Kidney capillary endothelial cell (primary cell): ENCODE measurements around the gene CAMTA1.
"Not testable (repeated sequence)": the region's sequence is repeated elsewhere in the genome, so short reads cannot be mapped to it uniquely, and the experiment has no call there.

Experiments
- DNase-seq: peaks from one replicate; pipeline ENCODE4 v3.0.0-alpha.2; 2018; ENCODE audit warnings: low spot score

Gene CAMTA1, protein sequence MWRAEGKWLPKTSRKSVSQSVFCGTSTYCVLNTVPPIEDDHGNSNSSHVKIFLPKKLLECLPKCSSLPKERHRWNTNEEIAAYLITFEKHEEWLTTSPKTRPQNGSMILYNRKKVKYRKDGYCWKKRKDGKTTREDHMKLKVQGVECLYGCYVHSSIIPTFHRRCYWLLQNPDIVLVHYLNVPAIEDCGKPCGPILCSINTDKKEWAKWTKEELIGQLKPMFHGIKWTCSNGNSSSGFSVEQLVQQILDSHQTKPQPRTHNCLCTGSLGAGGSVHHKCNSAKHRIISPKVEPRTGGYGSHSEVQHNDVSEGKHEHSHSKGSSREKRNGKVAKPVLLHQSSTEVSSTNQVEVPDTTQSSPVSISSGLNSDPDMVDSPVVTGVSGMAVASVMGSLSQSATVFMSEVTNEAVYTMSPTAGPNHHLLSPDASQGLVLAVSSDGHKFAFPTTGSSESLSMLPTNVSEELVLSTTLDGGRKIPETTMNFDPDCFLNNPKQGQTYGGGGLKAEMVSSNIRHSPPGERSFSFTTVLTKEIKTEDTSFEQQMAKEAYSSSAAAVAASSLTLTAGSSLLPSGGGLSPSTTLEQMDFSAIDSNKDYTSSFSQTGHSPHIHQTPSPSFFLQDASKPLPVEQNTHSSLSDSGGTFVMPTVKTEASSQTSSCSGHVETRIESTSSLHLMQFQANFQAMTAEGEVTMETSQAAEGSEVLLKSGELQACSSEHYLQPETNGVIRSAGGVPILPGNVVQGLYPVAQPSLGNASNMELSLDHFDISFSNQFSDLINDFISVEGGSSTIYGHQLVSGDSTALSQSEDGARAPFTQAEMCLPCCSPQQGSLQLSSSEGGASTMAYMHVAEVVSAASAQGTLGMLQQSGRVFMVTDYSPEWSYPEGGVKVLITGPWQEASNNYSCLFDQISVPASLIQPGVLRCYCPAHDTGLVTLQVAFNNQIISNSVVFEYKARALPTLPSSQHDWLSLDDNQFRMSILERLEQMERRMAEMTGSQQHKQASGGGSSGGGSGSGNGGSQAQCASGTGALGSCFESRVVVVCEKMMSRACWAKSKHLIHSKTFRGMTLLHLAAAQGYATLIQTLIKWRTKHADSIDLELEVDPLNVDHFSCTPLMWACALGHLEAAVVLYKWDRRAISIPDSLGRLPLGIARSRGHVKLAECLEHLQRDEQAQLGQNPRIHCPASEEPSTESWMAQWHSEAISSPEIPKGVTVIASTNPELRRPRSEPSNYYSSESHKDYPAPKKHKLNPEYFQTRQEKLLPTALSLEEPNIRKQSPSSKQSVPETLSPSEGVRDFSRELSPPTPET (N-terminal part only)

GRCh38 chr1:6785318-6785727 lies at the start of gene CAMTA1:
Gene CAMTA1 (plus strand): TSS chr1:6785454. CDS start chr1:6785531, 77 bp downstream.
- DNase-seq = no peak

DNA sequence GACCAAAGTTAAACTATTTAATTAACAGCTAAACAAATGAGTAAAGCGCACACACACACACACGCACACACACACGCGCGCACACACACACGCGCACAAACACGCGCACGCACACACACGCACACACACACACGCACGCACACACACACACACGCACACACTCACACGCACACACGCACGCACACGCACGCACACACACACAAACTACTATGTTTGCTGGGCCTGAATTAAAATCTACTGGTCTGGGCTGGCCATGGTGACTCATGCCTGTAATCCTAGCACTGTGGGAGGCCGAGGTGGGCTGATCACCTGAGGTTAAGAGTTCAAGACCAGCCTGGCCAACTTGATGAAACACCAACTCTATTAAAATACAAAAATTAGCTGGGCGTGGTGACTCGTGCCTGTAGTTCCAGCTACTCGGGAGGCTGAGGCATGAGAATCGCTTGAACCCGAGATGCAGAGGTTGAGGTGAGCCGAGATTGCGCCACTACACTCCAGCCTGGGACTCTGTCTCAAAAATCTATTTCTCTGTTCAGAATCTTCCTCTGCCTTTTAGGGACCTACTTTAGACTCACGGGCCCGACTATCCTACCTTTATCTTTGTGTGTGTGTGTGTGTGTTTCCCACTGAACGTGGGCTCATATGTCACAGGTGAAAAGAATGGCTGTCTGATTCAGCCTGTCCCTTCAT lies 46.1 kb upstream of the CAMTA1 start:
- no peak for DNase-seq

- DNase-seq = not testable (repeated sequence)
Measured at GRCh38 chr1:6742676-6743188, 42.5 kb upstream of the CAMTA1 start.

DNA sequence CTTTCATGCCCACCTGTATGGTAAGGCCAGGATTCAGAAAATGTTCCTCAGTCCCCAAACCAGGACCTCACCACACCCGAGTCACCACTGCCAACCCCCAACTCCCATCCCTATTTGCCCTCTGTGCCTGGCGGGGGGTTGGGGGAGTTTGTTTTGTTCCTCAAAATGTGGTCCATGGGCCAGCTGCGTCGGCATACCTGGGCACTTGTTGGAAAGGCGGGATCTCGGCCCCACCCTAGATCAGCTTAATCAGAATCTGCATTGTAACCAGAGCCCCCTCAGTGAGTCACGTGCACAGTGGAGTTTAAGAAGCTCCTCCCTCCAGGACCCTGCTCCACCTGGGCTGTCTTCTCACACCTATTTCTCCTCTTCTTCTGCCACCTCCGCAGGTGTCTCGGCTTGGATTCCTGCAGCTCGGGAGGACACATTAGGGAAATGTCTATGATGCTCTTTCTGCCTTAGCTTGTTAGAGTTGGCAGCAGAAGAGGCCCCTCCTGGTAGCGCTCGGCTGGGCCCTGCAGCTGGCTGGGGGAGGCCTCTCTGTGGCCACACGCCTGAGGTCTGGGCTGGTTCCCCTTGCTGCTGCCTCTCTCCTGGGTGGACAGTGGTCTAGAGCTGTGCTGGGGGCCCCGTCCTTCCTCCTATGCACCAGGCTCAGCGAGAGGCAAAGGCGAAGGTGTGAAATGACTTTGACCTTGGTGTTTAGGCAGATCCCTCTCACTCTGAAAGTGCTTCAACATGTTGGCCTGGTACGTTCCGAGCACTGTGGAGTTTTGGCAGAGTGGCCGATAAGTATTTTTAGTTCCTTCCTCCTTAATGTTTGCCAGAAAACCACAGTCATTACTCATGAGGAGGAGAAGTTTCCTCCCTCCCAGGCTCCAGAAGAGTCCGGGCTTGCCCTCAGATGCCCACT lies 41.8 kb upstream of the CAMTA1 start:
- DNase-seq = peak; percentile 7

DNA sequence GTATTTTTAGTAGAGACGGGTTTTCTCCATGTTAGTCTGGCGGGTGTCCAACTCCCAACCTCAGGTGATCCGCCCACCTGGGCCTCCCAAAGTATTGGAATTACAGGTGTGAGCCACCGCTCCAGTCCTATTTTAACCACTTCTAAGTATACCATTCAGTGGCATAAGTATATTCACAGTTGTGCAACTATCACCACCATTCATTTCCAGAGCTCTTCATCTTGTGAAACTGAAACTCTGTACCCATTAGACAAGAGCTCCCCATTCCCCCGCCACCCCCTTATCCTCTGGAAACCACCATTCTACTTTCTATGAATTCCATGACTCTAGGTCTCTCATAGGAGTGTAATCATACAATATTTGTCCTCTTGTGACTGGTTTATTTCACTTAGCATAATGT lies 40.2 kb upstream of the CAMTA1 start:
- DNase-seq = no peak

DNA sequence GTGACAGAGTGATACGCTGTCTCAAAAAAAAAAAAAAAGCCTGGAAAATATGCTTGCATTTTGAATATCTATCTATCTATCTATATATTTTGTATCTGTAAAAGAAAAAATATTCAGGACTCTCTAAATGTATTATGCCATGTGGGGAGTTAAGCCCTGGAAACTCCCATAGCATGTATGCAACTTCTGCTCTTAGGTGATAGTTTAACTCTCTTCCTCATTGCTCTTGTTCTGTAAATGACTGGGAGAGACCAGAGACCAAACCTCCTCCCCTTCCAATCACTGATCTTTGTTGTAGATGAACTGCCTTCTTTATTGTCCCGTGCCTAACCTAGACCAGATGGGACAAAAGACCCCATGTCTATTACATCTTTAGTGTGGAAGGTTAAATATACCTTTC lies 37.6 kb upstream of the CAMTA1 start:
- DNase-seq = no peak

DNA sequence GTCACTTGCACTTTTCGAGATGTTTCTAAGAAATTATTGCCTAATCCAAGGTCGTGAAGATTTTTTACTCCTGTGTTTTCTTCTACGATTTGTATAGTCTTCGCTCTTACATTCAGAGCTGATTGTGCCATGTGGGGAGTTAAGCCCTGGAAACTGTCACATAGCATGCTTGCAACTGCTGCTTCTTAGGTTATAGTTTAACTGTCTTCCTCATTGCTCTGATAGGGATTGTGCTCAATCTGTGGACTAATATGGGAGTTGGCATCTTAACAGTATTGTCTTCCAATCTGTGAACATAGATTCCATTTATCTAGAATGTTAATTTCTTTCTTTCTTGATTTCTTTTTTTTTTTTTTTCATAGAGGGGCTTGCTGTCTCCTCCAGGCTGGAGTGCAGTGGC lies 34.8 kb upstream of the CAMTA1 start:
- no peak for DNase-seq

GRCh38 chr1:6753320-6754140 lies 31.7 kb upstream of the CAMTA1 start:
- no peak for DNase-seq

DNA sequence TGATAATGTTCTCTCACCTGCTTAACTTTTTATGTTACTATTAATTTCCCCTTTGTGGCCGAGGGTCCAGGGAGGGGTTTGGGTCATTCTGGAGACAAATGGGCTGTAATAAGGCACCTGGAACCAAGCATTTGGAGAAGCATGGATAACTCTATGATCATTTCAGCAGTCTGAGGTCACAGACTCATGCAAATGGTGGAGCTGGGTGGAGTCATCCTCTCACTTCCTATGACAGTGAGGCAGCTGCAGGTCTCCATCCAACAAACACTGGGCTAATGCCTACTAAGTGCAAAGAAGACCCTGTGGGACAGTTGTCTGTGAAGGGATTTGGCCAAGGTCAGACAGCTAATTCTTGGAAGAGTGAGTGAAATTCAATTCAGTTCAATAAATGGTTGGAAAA lies 28.8 kb upstream of the CAMTA1 start:
- no peak for DNase-seq

- DNase-seq = no peak
Measured at GRCh38 chr1:6757719-6758435, 27.4 kb upstream of the CAMTA1 start.

DNA sequence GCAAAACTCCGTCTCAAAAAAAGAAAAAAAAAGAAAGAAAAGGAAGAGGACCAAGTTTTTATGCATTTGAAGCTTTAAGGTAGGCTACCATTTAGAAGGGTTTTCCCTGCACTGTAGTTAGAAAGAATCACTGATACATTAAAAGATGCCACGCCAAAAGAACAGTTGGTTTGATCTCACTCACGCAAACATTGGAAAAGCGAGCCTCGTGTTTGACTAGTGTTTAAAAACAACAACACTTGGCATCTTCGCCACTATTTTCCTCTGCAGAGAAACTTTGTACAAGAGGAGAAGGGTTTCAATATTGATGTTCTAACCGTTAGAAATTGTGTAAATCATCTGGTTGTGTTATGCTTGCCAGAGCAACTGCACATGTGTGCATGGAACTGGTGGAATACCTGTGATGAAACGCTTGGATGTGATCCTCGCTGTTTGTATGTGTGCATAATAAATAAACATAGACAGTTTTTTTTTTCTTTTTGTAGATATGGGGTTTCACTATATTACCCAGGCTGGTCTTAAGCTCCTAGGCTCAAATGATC lies 24.0 kb upstream of the CAMTA1 start:
- DNase-seq = no peak

GRCh38 chr1:6762060-6762459 lies 23.2 kb upstream of the CAMTA1 start:
- DNase-seq = no peak

DNA sequence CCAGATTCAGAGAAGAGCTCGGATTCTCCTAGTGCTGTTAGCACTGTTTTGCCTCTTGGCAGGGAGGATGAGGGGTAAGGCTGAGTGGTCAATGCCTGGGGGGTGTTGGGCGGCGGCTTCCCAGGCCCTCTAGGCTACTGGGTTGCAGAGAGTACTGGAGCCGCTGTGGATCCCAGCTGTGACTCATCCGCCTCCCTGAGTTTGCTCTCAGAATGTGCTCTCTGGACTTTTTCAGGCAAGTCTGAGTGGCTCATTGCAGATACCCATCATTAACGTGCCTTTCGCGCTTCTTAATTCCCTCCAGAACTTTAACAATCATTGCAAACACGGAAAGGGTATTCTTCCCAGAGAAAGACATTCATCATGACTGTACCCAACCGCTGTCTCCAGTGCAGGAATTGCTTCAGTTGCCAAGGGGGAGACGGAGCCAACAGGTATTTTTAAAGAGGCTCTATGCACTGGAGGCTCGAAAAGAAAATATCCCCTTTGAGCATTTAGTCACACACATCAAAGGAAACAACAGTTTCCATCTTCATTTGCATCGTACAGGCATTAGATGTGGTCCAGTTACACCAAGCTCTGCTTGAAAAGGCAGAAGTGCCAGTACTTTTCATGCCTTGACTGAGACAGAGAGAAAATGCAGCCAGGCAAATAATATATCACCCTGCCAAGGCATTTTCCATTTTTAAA lies 14.4 kb upstream of the CAMTA1 start:
- no peak for DNase-seq

DNA sequence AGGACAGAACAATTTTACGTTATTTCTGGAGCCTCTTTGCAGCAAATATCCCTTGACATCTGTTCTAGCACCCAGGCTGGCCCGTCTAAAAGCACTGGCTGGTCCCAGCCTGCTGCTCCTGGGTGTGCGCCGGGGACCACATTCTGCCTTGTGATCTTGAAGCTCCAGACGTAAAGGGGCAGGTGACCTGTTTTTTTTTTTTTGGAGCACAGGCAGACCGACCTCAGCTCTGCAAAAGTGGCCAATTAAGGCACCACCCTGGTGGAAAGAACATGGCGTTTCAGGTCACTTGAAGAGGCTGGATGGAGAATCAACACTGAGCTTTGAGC lies 13.8 kb upstream of the CAMTA1 start:
- no peak for DNase-seq

- DNase-seq = no peak
Measured at GRCh38 chr1:6774381-6774780, 10.9 kb upstream of the CAMTA1 start.

- no peak for DNase-seq
Measured at GRCh38 chr1:6775261-6776043, 9.8 kb upstream of the CAMTA1 start.

GRCh38 chr1:6776389-6776788 lies 8.9 kb upstream of the CAMTA1 start:
- no peak for DNase-seq
